ENCODE data around the gene CNN2.

The CNN2 gene

DNA sequence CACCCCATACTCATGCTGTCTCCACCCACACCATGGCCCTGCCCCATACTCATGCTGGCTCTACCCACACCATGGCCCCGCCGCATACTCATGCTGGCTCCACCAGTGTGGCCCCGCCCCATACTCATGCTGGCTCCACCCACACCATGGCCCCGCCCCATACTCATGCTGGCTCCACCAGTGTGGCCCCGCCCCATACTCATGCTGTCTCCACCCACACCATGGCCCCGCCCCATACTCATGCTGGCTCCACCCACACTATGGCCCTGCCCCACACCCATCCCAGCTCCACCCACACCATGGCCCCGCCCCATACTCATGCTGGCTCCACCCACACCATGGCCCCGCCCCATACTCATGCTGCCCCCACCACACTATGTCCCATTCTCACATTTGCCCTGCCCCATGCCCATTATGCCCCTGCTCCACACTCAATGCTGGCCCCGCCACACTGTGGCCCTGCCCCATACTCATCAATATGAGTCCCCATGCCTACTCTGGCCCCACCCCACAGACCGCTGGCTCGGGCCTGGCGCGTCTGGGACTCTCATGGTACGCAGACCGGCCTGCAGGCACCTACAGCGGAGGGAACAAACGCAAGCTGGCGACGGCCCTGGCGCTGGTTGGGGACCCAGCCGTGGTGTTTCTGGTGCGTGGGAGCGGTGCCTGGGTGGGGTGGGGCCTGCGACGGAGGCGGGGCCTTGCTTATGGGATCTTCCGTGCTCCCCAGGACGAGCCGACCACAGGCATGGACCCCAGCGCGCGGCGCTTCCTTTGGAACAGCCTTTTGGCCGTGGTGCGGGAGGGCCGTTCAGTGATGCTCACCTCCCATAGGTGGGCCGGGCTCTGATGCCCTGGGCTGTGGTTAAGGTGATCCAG, 36.9 kb downstream of the CNN2 start:
- no peaks in the 10 kb centered on the region for H3K36me3 ChIP-seq (replicated peaks)
- DNase-seq (ENCODE audit: low spot score in 2 of 2) = peak in 1 of 2 experiments; percentile 78
- H3K27me3 ChIP-seq (ENCODE audit: low read depth) = no peaks in the 10 kb centered on the region
- H3K4me3 ChIP-seq = no peak overlapping the region
- peaks cover 12% of the 10 kb centered on the region for H3K4me1 ChIP-seq
- in situ Hi-C loops (cut with MboI; ENCODE audit: low sequenced_read_pairs) = no loop called here
- no peaks in the 10 kb centered on the region for H3K9me3 ChIP-seq

DNA sequence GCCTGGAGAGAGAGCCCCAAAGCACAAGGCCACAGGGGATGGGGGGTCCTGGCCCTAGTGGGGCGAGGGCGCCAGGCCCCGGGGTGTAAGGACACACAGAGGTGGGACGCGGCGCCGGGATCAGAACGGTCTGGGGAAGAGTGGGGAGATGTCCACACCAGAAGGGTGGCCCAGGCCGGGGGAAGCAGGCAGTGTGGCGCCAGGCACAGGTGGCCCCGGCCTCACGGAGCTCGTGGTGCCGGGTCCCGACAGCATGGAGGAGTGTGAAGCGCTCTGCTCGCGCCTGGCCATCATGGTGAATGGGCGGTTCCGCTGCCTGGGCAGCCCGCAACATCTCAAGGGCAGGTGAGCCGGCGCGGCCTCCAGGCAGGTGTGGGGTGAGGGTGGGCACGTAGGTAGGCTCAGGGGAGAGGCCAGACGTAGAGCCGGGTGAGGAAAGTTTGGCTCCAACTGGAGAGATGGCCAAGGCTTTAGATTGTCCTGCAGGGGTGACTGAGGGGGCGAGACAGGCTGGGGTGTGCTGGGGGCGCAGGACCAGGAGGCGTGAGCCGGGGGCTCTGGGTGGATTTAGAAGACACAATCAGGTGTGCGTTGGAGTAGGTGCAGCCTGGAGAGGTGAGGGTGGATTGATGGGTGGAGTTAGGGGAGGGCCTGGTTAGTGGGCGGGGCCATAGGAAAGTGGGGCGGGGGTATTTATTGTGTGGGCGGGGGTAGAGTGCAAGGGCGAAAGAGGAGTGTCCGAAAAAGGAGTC, 37.7 kb downstream of the CNN2 start:
- no peak overlapping the region for H3K4me3 ChIP-seq
- peak in 1 of 2 experiments; percentile 47 for DNase-seq (ENCODE audit: low spot score in 2 of 2)
- in situ Hi-C loops (cut with MboI; ENCODE audit: low sequenced_read_pairs) = no loop called here

DNA sequence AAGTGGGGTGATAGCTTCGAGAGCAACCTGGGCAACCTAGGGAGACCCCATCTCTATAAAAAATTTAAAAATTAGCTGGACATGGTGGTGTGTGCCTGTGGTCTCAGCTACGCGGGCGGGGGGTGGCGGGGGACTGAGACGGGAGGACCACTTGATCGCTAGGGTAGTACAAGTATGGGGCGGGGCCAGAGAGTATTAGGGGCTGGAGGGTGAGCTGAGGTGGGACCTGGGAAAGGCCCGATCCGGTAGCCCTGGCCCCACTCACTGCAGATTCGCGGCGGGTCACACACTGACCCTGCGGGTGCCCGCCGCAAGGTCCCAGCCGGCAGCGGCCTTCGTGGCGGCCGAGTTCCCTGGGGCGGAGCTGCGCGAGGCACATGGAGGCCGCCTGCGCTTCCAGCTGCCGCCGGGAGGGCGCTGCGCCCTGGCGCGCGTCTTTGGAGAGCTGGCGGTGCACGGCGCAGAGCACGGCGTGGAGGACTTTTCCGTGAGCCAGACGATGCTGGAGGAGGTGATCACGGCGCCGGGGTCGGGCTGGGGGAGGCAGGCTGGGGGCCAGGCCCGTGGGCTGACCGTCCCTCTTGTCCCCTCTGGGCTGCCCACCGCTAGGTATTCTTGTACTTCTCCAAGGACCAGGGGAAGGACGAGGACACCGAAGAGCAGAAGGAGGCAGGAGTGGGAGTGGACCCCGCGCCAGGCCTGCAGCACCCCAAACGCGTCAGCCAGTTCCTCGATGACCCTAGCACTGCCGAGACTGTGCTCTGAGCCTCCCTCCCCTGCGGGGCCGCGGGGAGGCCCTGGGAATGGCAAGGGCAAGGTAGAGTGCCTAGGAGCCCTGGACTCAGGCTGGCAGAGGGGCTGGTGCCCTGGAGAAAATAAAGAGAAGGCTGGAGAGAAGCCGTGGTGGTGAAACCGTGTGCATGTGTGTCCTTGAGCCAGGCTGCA, 38.5 kb downstream of the CNN2 start:
- Histone ChIP-seq H3K4me1 (peaks cover 12% of the 10 kb centered on the region), H3K9me3 (no peaks in the 10 kb centered on the region), H3K27me3 (ENCODE audit: low read depth) (no peaks in the 10 kb centered on the region), H3K4me3 (no peak overlapping the region), H3K36me3 (replicated peaks) (no peaks in the 10 kb centered on the region)
- in situ Hi-C loops (cut with MboI; ENCODE audit: low sequenced_read_pairs) = no loop called here
- DNase-seq (ENCODE audit: low spot score in 2 of 2) = peak; percentile 59 to 80

More for the DNA sequence above, 37.7 kb downstream of the CNN2 start:
- H3K9me3 ChIP-seq = no peaks in the 10 kb centered on the region
- no peaks in the 10 kb centered on the region for H3K36me3 ChIP-seq (replicated peaks)
- H3K27me3 ChIP-seq (ENCODE audit: low read depth) = no peaks in the 10 kb centered on the region
- H3K4me1 ChIP-seq = peaks cover 12% of the 10 kb centered on the region

DNA sequence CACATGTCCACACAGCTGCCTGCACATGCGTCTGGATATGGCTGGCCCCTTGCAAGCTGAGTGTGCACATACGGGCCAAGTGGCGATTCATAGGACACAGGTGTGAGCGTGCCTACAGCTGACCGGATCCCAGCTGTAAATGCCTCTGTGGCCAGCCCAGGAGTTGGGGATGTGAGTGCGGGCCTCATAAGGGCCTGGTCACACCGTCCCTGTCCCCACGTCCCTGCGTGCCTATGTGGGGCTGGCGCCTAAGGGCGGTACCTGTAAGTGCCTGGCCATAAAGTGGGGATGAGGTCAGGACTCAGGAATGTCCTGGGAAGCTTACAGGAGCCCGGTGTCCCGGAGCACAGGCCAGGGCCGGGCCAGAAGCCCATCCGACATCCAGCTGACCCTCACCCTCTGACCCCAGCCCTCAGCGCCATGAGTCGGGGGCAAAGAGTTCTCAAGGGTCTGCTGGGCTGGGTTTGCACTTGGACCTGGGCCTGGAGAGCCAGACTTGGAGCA, 39.2 kb downstream of the CNN2 start:
- DNase-seq (ENCODE audit: low spot score in 2 of 2) = no peak
- Histone ChIP-seq H3K36me3 (replicated peaks) (no peaks in the 10 kb centered on the region), H3K4me3 (no peak overlapping the region), H3K9me3 (no peaks in the 10 kb centered on the region), H3K4me1 (peaks cover 12% of the 10 kb centered on the region), H3K27me3 (ENCODE audit: low read depth) (no peaks in the 10 kb centered on the region)
- in situ Hi-C loops (cut with MboI; ENCODE audit: low sequenced_read_pairs) = no loop called here

DNA sequence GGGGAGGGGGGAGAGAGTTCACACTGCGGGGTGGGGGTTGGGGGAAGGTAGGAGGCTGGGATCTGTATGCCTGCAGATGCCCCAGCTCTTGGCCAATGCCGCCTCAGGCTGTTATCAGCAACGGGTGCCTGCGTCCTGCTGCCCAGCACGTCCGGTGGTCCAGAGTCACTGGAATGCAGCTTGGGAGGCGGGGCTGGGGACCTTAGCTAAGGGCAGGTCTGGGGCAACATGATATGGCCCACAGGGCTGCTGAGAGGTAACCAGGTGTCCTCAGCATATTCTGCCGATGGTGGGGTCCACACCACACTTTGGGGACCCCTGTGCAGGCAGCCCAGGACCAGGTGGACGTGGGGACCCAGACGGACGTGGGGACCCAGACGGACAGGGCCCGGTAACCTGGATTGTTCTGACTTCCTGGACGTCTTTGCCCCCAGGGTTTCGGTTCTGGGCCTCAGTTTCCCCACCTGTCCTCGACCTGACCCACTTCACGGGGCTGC, 39.9 kb downstream of the CNN2 start:
- no peak for DNase-seq (ENCODE audit: low spot score in 2 of 2)
- H3K4me1 ChIP-seq = peaks cover 12% of the 10 kb centered on the region
- in situ Hi-C loops (cut with MboI; ENCODE audit: low sequenced_read_pairs) = no loop called here
- H3K27me3 ChIP-seq (ENCODE audit: low read depth) = no peaks in the 10 kb centered on the region
- no peaks in the 10 kb centered on the region for H3K36me3 ChIP-seq (replicated peaks)
- H3K4me3 ChIP-seq = peak overlapping the region; percentile 41
- no peaks in the 10 kb centered on the region for H3K9me3 ChIP-seq

DNA sequence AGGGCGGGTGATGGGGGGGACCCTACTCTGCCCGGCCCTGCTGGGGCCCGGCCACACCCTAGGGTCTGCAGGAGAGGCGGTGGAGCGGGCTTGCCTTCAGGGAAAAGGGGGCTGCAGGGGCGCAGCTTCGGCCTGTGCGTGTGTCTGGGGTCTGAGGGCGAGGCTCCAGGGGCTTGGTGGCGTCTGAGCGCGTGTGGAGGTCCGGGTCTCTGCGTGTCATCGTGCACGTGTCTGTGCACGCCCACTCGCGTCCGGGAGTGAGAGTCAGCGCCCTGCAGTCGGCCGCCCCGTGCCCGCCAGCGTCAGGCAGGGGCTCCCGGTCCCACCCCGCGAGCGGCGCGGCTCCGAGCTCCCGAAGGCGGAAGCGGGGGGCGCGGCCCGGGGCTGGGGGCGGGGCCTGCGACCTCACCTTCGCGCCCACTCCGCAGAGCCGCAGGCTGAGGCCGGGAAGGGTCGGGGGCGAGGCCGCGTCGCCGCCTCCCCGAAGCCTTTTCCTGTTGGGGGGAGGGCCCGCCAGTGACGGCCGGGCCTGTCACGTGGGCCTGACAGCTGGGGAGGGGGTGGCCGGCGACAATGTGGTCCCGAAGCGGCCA, 40.4 kb downstream of the CNN2 start, which contains the start of gene ARHGAP45:
Gene ARHGAP45 (plus strand): TSS at position 420 of the 593 bp plus-strand sequence. CDS start 239 bp downstream, outside the sequence.
- Histone ChIP-seq H3K4me3 (peak within 1 kb of the TSS; percentile 41), H3K27me3 (ENCODE audit: low read depth) (no peaks in the 10 kb centered on the region), H3K9me3 (no peaks in the 10 kb centered on the region), H3K4me1 (peaks cover 12% of the 10 kb centered on the region), H3K36me3 (replicated peaks) (no peaks in the 10 kb centered on the region)
- peak; percentile 32 to 77 for DNase-seq (ENCODE audit: low spot score in 2 of 2)
- in situ Hi-C loops (cut with MboI; ENCODE audit: low sequenced_read_pairs) = no loop called here

DNA sequence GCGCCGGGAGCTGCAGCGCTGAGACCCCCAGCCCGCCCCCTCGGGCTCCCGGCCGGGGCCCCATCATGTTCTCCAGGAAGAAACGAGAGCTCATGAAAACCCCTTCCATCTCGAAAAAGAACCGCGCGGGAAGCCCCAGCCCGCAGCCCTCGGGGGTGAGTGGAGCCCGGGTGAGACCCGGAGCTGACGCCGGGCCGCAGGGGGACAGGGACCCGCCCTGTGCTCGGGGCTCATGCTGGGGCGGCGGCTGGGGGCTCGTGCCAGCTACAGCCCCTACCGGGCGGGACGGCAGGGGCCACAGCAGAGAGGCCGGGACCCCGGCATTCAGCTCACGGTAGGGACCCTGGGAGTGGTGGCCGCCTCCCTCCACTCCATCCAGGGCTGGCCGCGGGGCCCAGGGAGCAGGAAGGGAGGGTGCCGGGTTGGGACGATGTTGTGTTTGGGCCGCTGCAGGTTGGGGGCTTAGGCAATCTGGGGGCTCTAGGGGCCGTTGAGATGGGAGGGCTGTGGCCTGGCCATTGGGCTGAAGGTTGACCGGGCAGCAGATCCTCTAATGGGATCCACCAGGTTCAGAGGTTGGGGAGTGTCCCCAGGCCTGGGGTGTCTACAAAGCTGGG, 41.0 kb downstream of the CNN2 start:
- no peak for DNase-seq (ENCODE audit: low spot score in 2 of 2)
- in situ Hi-C loops (cut with MboI; ENCODE audit: low sequenced_read_pairs) = no loop called here
- no peaks in the 10 kb centered on the region for H3K36me3 ChIP-seq (replicated peaks)
- no peaks in the 10 kb centered on the region for H3K27me3 ChIP-seq (ENCODE audit: low read depth)
- H3K4me1 ChIP-seq = peaks cover 12% of the 10 kb centered on the region
- H3K9me3 ChIP-seq = no peaks in the 10 kb centered on the region
- peak overlapping the region; percentile 41 for H3K4me3 ChIP-seq

DNA sequence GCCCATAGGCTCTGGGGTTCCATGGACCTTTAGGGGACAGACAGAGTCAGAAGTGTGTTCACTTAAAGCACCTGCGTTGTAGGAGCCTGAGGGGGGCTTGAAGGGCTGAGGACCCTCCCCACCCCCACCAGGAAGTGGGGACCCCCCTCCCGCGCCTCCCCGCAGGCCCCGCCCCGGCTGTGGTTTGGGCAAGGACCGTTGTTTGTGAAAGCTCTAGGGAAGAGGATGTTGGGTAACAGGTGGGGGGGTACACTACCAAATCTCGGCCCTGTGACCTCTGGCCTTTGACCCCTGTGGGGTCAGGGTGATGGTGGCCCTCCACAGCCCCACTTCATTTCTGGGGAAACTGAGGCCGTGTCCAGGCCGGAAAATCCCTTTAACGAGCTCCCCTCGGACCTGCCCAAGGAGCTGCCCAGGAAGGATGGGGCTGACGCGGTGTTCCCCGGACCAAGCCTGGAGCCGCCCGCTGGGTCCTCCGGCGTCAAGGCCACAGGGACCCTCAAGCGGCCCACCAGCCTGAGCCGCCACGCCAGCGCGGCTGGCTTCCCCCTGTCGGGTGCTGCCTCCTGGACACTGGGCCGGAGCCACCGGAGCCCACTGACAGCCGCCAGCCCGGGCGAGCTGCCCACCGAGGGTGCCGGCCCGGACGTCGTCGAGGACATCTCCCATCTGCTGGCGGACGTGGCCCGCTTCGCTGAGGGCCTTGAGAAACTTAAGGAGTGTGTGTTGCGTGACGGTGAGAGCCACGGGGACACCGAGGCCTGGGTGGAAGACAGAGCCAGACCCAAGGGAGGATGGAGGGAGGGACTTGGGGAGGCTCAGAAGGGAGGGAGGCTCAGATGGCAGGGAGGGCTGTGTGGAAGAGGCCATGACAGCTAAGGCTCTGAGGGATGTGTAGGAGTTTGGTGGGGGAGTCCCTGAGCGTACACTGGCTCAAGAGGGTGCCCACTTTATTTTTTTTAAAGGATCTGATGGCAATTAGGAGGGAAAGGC, 41.9 kb downstream of the CNN2 start:
- in situ Hi-C loops (cut with MboI; ENCODE audit: low sequenced_read_pairs) = no loop called here
- no peaks in the 10 kb centered on the region for H3K27me3 ChIP-seq (ENCODE audit: low read depth)
- no peak for DNase-seq (ENCODE audit: low spot score in 2 of 2)
- peak overlapping the region; percentile 41 for H3K4me3 ChIP-seq
- no peaks in the 10 kb centered on the region for H3K9me3 ChIP-seq
- H3K4me1 ChIP-seq = peaks cover 12% of the 10 kb centered on the region
- no peaks in the 10 kb centered on the region for H3K36me3 ChIP-seq (replicated peaks)

DNA sequence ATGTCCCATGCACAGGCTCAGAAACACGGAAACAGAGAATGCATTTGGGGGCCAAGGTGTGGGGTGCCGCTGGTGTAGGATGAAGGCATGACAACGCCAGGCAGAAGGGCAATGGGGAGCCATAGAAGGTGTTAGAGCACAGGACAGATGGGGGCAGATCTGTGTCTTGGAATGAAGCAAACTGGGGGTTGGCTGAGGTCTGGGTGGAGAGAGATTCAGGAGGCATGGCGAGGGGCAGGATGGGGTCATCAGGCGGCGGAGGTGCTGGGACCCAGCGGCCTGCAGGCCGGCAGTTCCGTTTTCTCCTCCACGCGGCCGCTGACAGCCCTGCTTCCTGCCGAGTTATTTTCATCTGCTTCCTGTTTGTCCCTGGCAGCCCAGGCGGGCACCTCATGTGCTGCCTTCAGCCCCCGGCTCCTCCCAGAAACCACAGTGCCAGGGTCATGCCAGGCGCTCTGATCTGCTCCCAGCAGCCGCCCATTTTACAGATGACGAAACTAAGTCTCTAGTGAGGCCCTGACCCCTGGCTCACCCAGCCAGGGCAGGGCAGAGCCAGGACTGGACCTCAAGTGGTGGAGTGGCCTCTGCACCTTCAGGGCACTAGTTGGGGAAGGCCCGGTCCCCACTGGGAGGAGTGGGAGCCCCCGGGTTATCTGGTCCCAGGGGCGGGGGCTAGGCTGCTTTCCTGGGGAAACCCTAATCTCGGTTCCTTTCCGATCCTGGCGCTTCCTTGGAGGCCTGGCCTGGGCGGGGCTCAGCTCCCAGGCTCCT, 42.8 kb downstream of the CNN2 start:
- H3K4me3 ChIP-seq = no peak overlapping the region
- no peaks in the 10 kb centered on the region for H3K9me3 ChIP-seq
- DNase-seq (ENCODE audit: low spot score in 2 of 2) = no peak
- peaks cover 12% of the 10 kb centered on the region for H3K4me1 ChIP-seq
- no peaks in the 10 kb centered on the region; the same call in 1 of the 2 replicates for H3K36me3 ChIP-seq (replicated peaks)
- no peaks in the 10 kb centered on the region for H3K27me3 ChIP-seq (ENCODE audit: low read depth)
- in situ Hi-C loops (cut with MboI; ENCODE audit: low sequenced_read_pairs) = no loop called here

DNA sequence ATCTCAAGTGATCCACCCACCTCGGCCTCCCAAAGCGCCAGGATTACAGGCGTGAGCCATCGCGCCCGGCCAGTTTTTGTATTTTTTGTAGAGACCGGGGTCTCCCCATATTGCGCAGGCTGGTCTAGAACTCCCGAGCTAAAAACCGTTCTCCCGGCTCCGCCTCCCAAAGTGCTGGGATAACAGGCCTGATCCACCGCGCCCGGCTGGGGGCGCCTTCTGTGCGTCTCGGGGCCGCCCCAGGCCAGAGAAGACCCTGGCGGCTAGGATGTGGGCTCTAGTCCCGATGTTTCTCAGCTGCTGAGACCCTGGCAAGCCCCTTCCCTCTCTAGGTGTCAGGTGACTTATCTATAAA, 44.1 kb downstream of the CNN2 start:
- Histone ChIP-seq H3K9me3 (no peaks in the 10 kb centered on the region), H3K27me3 (ENCODE audit: low read depth) (no peaks in the 10 kb centered on the region), H3K36me3 (replicated peaks) (no peaks in the 10 kb centered on the region; the same call in 1 of the 2 replicates), H3K4me1 (peaks cover 3% of the 10 kb centered on the region; the same call in 1 of the 2 replicates), H3K4me3 (no peak overlapping the region)
- in situ Hi-C loops (cut with MboI; ENCODE audit: low sequenced_read_pairs) = no loop called here
- no peak for DNase-seq (ENCODE audit: low spot score in 2 of 2)

All from HAP-1 (cell line).